ENCODE results near the gene PSMB7.
A peak's percentile ranks its signal among the peaks of the same experiment; 100 is the strongest.

The PSMB7 gene

DNA sequence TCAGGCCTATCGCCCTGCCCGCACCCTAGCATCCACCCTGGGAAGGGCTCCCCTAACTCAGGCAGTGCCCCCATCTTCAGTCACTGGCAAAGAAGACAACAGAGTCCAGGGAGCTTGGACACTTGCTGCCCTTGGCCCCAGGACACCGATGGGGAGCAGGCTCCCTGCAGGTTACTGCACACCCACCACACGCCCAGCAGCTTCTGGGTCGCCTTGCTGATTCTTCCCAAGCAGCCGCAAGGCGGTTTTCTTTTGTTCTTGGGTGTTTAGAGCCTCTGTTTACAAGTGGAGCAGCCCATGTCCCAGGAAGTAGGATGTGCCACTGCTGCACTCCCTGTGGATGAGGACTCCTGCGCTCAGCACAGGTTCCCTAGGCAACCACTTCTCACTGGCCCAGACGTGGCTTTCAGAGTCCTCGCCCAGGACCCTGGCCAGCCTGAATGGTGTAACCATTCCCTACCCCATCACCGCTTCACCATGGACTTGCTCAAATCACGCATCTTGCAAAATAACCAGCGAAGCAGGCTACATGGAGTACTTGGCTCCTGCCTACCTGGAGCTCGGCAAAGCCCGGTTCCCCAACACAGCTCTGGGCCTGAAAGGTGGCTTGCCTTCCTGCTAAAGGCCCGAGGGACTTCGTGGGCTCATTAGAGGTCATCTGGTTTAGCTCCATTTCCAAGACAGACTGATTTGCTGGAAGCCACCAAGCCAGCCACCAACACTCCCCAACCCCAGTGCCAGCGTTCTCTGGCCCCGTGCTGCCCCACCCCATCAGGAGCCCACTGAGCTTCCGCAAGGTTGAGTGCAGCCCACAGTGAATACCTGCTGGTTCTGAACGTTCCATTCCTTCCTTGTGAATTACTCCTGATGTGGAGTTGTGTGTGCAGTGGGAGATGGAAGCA, 60.0 kb downstream of the PSMB7 start:
- DNase-seq = no peak

DNA sequence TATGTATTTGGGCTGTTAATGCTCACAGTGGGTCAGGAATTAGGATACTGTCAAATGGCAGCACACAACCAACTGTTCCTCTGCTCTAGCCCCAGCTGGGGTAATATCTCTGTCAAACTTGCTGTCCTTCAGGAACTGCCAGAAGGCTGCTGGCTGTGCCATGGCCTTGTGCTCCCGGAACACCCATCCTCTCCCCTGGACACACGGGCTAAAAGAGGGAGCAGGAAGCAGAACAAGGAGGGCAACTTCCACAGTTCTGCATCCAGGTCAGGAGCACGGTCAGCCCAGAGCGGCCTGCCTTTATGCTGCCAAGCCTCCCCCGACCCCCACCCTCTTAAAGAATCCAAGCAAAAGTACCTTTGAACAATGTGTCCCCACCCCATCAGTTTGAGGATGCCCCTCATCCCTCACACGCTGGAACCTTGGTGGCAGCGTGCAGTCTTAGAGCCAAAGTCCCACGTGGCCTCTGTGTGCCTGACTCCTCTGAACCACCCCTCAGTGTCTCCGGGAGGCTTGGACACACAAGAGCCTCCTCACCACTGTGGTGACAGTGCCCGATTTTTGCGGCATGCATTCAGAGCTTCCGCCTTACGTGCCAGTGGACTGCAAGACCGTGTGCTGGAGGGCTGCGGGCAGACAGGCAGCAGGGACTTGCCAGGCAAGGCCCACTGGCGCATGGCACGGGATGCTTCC, 60.8 kb downstream of the PSMB7 start:
- DNase-seq = no peak

DNA sequence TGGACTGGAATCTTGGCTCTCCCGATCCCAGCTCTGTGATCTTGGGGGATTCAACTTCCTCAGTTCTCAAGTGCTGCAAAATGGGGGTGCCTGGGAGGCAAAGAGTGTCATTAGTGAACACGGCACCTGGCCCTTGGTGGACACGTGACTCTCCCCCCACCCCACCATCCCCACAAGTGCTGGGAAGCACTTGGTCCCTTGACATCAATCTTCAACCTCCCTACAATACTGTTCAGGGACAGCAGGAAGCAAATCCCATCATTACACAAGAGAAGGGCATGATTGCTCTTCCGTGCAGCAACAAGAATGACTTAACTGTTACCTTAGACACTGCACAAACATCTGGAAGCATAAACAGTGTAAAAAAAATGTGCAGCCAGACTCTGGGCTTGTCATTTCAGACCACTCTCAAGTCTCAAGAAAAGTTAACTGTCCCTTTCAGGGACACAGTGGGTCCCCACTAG, 61.4 kb downstream of the PSMB7 start:
- DNase-seq = no peak

DNA sequence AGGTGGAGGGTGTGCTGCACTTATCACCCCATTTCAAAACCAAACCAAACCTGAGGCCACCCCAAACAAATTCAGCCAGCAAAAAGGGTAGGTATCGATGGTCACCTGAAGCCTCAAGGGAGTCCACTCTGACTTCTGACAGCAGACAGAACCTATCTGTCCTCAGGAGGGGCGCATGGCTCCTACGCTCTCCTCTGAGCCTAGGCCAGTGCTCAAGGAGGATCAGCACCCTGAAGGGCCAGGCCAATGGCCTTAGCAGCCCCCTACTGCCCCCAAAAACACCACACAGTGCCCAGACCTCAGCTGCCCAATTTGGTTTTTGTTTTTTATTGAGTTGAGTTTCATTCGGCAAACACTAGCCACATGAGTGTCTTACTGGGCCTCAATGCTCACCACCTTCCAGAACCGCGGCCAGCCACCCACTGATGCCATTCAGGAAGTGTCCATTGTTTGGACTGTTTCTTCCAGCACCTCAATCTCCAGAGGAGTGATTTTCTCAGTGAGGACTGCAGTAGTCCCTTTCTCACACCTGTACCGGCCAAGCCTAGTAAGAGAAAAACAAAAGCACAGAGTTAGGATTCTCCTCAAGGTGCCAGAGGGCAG, 62.0 kb downstream of the PSMB7 start:
- DNase-seq = no peak

DNA sequence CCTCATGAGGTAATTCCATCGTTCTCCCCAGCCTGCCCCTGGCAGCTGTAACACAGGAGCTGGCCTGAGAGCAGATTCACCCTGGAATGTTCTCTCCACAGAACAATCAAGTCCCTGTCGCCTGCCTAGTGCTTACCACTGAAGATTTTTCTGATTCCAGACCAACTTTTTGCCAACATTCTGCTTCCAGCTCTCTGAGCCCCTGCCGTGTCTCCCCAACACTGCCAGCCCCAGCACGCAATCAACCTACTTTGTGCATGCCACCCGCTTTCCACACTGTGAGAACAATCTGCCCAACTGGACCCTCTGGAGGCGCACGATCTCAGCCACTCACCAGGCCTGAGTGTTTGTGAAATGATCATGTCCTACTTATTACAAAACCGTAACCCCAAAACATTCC, 62.6 kb downstream of the PSMB7 start:
- no peak for DNase-seq

DNA sequence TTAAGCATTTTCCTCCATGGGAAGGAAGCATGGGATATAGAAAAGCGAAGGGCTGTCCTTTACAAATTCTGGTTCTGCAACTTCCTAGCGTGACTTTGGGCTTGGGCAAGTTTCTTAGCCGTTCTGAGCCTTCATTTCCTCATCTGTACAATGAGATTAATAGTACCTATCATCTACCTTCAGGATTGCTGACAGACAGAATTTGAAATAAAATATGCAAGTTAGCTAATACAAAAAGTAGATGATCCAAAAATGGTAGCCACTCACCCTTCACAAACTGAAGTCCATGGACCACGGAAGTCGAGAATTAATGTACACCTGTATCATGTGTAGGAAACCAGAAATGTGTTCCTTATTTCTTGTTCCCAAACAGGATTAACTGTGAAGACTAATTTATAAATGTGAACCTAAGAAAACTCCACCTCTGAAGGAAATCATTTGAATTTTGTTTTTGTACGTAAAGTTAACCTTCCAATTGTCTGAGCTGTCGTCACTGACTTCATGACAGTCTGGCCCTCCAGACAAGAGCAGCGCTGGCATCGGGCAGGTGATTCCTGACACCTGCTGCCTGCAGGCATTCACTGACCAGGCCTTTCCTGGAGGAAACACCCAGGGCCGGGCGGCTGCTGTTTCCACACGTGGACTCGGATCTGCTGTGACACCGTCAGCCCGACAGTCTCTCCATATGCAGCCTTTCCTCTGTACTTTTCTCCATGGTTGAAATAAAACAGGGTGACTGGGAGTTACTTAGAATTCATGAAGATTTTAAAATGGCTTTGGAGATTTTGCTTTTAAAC, 63.4 kb downstream of the PSMB7 start:
- DNase-seq = no peak

DNA sequence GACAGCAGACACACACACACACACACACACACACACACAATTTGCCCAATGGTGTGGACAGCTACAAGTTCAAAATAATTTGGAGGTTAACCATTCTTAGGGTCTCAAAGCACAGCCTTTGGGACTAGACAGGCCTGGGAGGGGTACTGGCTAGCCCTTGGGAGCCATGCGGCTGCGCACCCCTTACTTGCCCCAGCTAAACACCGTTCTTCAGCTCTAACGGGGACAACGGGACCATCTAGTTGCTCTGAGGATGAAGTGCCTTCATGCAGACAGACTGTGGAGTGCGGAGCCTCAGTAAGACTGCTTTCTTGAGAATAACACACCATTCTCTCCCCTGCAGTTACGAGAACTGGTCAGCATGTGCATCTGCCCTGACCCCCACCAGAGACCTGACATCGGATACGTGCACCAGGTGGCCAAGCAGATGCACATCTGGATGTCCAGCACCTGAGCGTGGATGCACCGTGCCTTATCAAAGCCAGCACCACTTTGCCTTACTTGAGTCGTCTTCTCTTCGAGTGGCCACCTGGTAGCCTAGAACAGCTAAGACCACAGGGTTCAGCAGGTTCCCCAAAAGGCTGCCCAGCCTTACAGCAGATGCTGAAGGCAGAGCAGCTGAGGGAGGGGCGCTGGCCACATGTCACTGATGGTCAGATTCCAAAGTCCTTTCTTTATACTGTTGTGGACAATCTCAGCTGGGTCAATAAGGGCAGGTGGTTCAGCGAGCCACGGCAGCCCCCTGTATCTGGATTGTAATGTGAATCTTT, 64.6 kb downstream of the PSMB7 start:
- no peak for DNase-seq

DNA sequence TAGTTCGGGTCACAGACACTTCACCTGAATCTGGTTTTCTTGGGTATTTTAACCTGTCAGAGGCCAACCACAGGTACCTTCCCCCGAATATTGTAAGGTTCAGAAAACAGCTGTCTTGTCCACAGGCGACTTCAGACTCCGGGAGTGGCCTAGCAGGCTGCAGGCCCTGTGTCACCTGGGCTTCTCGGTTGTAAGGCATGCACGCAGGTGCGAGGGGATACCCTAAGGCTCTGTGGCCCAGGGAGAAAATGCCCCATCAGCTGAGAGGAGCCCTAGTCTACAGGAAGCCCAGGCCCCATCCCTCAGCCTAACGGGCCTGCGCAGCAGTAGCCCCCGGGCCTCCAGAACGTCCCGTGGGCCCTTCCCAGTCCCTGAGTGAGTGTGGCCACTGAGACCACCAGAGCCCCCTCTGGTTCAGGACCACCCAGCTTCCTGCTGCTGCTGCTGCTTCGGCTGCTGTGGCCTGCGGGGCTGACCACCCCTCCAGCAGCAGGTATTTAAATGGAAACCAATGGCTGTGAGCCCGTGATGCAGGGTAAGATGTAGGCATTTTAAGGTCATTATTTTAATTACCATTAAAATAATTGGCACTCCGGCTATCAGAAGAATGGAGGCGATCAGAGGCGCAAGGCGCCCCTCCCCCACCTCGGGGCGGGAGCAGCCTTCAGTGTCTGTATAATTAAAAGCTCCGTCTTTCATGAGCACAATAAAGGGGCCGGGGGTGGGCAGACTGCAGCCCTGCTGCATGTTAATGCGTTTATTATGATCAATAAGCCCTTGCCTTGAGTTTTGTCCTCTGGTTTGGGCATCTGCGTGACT, 65.4 kb downstream of the PSMB7 start:
- DNase-seq = no peak

DNA sequence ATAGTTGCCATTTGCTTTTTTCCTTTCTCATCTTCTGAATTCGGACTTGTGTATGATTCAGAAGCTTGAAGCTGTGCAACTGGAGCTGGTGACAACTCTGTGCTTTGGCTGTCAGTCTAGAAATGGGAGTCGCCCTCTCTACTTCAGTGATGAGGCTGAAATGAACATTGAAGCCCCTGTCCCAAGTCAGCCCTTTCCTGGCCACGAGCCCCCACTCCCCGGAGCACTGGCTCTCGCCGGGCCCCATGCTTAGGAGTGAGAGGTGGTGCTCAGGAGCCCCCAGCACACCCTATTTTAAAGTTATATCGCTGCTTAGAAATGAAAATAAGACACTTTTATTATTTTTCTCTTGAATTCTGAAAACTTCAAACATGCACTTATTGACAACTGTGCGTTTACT, 66.0 kb downstream of the PSMB7 start:
- DNase-seq = no peak

DNA sequence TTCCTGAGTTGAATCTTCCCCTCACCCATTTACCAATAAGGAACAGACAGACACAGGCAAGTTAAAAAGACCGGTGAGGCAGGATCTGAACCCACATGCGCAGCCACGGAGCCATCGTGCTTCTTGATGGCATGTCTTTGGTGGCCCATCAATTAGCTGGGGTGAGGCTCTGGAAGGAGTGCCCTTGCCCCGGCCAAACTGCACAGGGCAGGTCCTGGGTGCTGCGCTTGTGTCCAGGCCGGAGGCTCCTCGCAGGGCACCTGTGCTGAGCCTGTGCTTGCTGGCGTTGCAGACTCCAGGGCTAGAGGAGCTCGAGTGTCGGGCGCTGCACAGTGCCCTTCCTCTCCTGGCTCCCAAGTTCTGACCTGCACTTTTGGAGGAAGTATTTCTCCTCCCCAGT, 66.4 kb downstream of the PSMB7 start:
- no peak for DNase-seq

DNA sequence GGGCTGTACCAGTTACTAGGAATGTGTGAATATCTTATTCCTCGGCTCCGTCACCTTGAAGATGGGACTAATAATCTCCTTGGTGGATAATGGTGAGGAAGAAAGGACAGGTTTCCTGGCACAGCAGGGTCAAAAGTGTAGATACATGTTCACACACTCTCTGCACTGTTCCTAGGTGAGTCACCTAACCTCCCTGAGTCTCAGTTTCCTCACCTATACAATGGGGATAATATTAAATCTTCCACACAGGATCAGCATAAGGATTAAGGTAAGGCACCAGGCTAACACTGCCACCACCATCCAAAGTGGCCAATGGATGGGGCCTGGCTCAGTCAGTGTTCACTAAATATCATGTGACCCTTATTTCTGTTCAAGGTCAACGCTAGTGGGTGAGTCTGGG, 66.9 kb downstream of the PSMB7 start:
- DNase-seq = no peak

DNA sequence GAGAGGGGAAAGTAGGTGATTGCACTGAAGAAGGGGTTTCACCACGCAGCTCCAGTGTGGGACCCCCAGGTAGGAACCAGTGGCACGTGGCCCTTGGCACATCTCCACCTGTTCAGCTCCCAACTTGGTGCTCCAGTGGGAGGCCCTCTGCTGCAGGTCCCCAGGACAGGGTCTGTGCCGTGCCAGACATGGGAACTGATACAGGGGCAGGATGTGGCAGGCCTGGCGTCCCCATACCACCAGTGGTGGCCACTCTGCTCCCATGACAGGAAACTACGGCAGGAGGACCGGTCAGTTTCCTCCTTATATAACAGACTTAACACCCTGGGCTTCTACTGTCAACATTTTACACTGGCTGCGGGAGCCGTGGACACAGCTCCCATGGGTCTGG, 67.3 kb downstream of the PSMB7 start:
- no peak for DNase-seq

DNA sequence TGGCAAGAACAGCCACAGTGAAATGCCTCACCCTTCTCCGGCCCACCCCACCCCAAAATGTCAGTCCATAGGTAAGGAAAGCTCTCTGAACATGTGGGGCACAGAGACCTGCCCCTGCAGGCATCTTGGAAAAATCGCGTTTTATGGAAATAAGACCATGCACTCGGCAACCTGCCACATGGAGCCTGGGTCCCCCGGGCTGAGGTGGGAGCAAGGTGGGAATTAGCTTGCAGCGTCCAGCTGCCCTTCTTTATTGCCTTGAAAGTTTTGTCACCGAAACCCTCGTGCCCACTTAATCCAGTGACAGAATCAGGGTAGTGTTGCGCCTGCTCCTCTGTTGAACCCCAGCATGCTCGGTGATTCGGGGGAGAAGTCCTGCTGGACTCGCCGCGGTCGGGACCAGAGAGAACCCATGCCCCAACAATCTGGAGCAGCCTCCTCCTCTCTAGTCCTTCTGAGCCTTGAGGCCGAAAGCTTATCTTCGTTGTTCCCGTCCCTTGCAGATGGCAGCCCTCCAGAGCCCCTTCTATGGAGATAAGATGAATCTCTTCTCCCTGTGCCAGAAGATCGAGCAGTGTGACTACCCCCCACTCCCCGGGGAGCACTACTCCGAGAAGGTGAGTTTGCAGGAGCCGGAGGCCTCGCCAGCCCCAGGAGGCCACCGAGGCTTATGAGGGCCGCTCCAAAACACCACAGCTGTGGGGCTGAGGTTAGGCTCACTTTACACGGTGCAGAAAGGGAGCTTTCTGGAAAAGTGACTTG, 67.9 kb downstream of the PSMB7 start:
- no peak for DNase-seq

DNA sequence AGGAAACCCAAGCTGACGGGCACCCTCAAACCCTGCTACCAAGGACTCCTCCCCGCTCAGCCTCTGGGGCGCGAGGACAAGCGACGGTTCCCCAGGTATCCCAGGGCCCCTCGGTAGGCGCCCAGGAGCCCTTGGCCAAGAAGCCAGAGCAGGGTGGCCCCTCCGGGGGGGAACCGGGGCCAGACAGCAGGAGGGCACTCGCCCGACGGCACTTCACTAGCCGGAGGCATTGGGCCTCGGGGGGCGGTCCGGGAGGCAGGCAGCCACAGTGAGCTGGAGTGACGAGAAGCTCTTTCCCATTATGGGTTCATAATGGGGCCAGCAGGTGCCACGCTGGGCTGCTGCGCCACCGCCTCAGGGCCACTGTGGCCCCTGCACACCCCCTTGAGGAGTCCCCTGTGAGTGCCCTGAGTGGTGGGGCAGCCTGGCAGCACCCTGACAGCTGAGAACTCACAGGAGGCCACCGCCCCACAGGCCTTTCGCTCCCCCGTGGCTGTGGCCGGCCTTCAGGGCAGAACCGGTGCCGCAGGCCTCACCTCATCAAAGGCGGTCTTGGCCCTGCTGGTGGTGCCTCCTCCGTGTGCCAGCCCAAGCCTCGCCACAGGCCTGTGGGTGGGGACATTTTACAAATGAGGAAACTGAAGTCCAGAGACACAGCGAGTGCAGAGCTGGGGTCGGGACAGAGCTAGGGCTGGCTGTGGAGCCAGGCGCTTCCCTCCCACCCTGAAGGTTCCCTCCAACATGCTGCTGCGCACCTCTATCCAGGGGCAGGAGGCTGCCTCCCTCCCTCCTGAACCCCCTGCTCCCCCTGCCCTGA, 68.7 kb downstream of the PSMB7 start:
- DNase-seq = peak in 1 of 2 donors; percentile 45

DNA sequence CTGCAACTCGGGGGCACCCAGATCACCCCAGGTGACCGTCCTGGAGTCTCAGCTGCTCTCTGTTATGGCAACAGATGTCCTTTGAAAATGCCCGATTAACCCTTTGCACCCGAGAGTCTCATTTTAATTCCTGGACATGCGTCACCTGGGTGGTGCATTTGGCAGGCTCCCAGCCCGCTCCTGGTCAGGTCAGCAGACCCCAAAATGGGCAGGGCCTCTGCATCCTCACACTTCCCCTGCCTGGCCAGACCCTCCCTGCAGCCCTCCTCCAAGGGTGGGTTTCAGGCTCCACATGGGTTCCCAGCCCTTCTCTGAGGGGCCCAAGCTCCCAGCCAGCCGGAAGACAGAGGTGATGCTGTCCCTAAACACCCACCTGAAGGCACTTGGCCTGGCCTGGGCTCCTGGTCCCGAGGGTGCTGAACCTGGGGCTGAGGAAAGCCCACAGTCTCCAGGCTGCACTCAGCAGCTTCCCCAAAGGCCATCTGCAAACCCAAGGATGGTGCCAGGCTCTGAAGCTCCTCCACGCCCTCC, 69.4 kb downstream of the PSMB7 start:
- DNase-seq = no peak

DNA sequence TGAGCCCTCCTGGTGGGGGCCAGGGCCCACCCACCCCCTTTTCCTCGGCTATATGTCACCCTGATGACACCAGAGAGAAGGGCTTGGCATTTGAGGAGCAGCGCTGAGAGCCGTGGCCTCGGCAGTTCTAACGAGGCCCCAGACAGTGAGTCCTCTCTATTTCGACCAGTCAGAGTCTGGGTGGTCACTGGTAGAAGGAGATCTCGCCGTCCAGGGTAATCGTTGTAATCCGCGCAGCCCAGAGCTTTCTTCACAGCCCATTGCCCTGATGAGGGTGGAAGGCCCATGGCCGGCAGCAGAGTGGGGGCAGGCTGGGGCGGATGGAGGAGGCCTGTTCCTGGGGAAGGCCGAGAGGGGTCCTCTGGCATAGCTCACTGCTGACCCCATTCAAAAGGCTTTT, 70.2 kb downstream of the PSMB7 start:
- no peak for DNase-seq

DNA sequence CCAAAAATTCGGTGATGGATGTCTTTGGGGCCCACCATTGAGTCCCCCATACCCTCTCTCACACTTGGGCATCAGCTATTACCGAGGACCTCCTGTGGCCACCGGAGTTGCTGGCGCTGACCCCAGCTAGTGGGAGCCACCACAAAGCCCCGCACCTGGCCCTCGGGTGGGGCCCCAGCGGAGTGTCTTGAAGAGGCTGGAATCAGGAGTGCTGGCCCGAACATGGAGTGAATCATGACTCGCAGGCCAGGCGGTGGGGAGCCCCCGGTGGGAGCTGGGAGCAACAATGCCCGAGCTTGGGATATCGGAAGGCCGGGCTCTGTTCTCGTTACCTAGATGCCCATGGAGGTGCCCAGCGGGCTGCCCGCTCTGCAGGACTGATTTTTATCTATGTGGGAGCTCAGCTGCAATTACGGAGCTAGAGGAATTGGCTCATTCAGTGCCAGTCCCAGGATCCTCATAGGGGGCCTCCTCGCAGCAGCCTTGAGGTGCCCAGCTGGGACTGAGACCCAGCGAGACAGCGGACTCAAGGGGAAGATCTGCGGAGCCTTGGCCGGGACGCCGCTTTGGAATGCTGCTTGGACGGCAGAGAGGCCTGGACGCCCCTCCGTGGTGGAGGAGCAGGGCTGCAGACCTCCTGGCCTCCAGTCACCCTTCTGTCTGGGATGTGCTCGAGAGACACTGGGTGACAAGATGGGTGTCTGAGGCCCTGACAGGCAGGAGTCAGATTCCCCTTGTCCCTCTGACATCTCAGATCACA, 70.8 kb downstream of the PSMB7 start:
- no peak for DNase-seq

DNA sequence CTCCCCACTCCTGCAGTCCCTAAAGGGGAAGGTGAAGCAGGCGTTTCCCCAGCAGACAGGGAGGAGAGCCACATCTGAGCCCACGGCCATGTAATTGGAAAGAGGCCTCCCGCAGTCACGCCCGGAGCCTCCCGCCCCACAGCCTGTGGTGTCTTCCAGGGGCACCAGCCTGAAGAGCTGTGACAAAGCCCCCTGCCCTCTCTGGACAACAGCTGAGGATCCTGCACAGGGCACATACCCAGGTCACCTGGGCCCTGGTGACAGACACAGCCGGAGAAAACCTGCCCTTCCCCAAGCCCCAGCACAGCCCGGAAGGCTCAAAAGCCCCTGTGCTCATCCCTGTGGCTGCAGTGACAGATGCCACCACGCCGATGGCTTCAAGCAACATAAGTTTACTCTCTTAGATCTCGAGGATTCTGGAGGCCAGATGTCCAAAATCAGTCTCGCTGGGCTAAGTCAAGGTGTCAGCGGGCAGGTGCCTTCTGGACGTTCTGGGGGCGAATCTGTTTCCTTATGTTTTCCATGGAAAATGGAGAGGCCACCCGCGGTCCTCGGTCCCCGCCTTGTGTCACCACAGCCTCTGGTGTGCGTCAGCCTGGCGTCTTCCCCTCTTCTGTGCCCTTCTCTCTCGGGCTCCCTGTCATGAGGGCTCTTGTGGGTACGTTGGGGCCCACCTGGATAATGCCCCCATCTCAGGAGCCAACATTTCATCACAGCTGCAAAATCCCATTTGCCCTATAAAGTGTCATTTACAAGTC, 71.5 kb downstream of the PSMB7 start:
- DNase-seq = no peak
